ENCODE measurements around the gene C1QTNF7.

DNA sequence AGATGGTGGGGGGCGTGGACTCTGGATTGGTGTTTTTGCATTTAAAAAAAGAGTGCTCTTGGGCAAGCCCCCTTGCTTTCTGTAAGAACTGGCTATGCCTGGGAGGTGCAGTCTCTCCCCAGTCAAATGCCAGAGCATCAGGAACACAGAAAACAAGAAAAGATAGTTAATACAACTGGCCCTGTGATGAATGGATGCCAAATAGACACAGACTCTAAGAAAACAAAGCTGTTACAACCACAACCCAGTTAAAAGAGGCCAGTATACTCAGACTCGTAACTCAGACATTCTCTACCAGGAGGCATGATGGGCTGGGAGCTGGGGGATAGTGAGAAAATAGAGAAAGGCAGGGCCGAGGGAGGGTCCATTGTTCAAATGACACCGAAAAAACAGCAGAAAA, 32.5 kb upstream of the C1QTNF7 start:
- no peak for TF ChIP-seq CTCF (conservative IDR thresholded peaks at IDR 0.05; ENCODE audit: low read depth, low read length)
- no peak for TF ChIP-seq EZH2 (IDR thresholded peaks at IDR 0.05; ENCODE audit: borderline replicate concordance, low read depth, low read length, poor library complexity, severe bottlenecking)

Data from A673 (cell line).